HG02840 (cell line): Measurements from ENCODE around the gene GJC1.

Source experiments
- ATAC-seq: cut with Tn5 transposase; IDR thresholded peaks from one replicate; pipeline ENCODE4 v1.9.1; 2021; ENCODE audit warnings: mild to moderate bottlenecking, moderate library complexity, moderate number of reproducible peaks; ENCODE audit not compliant: unreplicated experiment, low FRiP score

Gene GJC1

DNA sequence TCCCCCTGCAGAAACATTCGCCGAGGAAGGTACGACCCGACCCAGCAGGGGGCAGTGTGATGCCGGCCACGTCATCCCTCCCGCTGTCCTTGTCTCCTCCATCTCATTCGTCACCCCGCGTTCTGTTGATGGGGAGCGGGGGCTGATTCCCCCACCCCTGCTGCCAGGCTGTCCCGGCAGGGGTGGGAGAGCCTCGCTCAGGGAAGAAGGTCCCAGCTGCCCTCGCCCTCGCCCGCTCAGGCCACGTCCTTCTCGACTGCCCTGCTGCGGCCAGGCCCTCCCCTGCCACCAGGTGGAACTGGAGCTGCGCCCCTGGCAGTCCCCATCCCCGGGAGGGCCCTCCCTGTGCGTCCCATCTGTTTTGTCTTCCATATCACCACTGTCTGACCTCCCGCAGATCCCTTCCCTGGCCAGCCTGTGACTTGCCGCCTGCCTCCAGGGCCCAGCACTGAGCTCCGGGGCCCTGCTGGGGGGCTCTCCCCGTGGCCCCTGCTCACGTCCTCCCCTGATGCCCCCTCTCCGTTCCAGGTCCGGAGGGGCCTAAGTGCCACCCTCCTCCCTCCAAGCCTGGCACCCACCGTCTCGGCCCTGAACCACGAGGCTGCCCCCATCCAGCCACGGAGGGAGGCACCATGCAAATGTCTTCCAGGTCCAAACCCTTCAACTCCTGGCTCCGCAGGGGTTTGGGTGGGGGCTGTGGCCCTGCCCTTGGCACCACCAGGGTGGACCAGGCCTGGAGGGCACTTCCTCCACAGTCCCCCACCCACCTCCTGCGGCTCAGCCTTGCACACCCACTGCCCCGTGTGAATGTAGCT lies 50.7 kb downstream of the GJC1 start:
- no peak for ATAC-seq

DNA sequence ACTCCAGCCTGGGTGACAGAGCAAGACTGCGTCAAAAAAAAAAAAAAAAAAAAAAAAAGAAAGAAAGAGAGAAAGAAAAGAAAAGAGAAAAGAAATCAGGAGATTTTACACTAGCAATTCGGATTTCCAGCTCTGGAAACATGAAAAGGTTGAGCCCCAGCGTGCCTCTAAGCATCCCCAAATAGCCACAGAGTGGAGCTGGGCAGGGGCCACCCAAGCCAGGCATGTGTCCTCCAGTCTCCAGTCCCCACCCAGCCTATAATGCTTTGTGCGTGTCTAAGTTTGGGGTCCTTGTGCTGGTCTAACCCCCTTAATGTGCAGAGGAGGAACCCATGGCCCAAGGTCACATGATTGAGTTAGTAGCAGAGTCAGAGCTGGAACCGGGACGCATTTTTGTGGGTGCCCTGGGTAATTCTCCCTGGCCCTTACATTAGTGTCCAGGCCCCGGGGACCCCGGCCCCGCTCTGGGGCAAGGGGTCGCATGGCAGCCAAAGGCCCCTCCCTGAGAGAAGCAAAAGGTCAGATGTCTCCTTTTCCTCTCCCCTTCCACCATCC lies 51.4 kb downstream of the GJC1 start:
- no peak for ATAC-seq

DNA sequence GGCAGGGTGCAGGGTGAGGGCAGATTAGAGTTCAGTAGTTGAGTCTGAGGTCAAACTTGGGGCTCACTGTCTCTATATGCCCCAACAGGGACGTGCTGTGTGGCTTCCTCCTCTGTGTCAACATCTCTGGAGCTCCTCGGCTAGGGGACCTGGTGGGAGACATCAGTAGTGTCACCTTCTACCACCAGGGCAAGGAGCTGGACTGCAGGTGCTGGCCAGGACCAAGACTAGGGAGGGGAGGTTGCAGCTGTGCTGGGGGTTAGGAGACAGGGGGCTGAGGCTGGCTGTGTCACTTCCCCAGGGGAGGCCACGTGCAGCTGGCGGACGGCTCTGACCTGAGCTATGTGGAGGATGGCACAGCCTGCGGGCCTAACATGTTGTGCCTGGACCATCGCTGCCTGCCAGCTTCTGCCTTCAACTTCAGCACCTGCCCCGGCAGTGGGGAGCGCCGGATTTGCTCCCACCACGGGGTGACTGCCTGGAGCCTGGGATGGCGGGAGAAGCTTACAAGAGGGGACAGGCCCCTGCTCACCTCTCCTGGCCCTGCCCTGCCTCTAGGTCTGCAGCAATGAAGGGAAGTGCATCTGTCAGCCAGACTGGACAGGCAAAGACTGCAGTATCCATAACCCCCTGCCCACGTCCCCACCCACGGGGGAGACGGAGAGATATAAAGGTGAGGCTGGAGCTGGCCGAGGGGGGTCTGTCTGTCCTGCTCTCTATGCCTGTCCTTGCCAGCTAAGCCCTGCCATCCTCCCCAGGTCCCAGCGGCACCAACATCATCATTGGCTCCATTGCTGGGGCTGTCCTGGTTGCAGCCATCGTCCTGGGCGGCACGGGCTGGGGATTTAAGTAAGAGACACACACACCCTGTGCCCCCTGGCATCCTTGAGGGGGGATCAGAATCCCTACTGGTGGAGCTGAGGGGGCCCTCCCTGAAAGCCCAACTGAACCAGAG lies 52.4 kb downstream of the GJC1 start:
- ATAC-seq = no peak

DNA sequence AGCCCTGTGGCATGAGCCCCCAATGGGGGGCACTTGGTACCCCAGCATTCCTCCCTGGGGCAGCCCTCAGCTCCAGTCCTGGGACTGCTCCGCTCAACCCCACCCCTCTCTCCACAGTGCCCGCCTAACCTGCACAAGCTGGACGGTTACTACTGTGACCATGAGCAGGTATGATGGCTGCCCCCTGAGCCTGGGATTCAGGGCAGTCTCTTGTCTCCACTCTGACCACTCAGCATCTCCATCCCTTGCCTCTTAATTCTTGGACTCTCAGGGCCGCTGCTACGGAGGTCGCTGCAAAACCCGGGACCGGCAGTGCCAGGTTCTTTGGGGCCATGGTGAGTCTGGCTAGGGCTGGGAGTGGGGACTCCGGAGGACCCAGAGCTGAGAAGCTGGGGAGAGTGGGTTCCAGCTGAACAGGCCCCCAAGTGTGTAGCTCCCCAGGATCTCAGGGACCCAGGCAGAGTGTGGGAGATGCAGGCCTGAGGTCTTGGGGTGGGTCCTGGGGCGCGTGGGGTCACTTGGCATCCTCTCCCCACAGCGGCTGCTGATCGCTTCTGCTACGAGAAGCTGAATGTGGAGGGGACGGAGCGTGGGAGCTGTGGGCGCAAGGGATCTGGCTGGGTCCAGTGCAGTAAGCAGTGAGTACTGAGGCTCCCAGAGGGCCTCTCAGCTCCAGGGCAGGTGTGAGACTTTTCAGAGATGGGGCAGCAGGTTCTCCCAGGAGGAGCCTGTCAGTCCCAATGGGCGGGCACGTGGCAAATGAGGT lies 53.3 kb downstream of the GJC1 start:
- no peak for ATAC-seq

DNA sequence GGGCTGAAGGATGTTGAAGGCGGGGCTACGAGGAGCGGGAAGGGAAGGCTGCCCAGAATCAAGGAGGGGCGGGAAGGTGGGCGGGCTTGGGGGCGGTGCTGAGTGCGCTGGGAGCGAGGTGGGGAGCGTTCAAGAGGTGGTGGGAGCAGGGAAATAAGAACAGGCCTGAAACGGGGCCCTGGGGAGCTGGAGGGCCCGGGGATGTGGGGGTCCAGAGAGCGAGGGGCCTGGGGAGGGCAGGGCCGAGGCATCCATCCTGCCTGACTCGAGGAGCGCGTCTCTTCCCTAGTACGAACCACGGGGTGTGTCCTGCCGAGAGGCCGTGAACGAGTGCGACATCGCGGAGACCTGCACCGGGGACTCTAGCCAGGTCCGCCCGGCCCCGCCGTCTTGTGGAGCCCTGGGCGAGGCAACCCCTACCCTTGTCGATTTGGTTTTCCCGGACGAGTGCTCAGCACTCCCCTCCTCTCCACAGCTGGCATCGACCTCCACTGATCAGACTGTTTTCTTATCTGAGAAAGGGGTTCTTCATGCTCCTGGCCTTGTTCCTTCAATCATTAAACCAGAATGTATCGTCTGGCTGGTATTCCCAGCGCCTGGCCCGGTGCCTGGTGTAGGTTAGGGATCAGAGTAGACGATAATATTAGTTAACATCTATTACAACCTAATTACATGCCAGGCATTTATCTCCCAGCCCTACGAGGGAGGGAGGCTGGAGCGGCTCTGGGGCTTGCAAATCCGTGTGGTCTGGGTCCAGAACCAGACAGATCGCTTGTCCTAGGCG lies 54.1 kb downstream of the GJC1 start:
- ATAC-seq = peak; percentile 7

DNA sequence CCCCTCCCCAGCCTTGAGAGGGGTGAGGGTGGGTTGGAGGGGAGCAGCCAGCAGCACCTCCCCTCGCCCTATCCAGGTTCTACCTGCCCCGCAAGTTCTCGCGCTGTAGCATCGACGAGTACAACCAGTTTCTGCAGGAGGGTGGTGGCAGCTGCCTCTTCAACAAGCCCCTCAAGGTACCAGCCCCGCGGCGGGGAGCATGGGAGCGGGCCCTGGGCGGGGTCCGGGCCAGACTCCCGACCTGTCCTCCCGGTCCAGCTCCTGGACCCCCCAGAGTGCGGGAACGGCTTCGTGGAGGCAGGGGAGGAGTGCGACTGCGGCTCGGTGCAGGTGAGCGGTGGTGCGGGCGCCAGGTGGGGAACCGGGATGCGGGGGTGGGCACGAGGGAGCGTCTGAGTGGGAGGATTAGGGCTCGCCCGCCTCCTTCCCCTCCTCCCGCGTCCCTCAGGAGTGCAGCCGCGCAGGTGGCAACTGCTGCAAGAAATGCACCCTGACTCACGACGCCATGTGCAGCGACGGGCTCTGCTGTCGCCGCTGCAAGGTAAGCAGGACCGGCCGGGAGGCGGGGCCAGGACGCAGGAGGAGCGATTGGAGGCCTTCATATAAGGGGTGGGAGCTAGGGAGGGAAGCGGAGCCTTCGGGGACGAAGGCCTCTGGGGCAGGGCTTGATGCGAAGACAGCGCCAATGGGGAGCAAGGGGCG lies 54.8 kb downstream of the GJC1 start:
- ATAC-seq = peak; percentile 76

DNA sequence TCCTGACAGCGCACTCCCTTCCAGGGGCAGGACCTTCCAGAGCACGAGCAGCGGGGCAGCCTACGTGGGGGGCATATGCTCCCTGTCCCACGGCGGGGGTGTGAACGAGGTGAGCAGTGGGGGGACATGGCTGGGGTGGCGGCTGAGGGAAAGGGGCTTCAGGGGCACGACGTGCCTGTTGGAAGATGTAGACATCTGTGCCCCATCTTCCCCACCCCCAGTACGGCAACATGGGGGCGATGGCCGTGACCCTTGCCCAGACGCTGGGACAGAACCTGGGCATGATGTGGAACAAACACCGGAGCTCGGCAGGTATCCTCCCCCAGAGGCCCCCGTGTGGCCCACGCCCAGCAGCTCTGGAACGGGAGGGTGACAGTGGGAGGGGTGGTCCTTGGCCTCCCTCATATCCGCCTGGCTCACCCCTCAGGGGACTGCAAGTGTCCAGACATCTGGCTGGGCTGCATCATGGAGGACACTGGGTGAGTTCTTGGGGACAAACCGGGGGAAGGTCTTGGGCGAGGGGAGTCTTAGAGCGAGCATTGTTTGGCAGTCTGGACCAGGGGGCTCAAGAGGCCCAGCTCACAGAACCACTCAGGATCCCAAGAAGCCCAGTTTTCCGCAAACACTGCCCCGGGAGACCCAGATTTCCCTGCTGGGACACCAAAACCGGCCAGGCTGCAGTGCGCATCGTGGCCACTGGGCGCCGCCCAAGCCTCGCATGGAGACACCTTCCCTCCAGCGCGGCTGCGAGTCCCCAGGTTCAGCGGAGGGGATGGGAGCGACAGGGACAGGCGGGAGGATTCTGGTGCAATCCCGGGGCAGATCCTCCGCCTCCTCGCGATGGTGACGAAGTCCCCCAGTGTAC lies 55.6 kb downstream of the GJC1 start:
- ATAC-seq = peak; percentile 22

DNA sequence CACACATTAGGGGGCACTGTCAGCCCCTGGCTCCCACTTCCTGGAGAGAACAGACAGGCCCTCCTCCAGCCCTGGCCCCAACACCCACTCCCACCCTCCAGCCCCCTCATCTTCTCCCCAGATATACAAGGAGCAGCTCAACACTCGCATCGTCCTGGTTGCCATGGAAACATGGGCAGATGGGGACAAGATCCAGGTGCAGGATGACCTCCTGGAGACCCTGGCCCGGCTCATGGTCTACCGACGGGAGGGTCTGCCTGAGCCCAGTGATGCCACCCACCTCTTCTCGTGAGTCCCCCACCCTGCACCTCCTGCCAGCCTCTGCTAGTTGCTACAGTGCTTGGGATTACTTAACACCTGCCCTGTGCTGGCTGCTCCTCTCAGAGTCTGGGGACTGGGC lies 56.9 kb downstream of the GJC1 start:
- no peak for ATAC-seq

DNA sequence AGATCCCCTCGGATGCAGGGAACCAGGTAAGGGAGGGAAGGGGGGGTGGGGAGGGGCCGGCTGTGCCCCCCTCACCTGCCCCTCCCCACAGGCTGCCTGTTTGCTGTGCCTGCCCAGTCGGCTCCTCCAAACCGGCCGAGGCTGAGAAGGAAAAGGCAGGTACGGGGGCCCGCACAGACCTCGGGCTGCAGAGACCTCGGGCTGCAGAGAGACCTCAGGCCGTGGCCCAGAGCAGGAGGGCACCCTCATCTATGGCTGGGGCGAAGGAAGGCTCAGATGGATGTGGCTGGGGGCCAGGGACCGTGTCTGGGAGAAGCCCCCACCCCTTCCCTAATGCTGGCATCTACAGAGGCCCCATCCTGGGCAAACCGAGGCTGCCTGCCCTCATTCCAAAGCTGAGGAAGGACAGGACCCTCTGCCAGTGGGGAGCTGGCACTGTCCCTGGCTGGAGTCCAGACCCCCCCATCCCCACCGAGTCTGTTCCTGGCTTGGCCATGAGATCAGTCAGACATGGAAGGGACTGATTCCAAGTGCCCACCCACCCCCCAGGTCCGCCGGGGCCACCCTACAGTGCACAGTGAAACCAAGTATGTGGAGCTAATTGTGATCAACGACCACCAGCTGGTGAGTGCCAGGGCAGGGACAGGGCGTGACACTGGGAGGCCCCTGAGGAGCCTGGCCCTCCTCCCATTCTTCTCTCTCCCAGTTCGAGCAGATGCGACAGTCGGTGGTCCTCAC lies 57.6 kb downstream of the GJC1 start:
- no peak for ATAC-seq

DNA sequence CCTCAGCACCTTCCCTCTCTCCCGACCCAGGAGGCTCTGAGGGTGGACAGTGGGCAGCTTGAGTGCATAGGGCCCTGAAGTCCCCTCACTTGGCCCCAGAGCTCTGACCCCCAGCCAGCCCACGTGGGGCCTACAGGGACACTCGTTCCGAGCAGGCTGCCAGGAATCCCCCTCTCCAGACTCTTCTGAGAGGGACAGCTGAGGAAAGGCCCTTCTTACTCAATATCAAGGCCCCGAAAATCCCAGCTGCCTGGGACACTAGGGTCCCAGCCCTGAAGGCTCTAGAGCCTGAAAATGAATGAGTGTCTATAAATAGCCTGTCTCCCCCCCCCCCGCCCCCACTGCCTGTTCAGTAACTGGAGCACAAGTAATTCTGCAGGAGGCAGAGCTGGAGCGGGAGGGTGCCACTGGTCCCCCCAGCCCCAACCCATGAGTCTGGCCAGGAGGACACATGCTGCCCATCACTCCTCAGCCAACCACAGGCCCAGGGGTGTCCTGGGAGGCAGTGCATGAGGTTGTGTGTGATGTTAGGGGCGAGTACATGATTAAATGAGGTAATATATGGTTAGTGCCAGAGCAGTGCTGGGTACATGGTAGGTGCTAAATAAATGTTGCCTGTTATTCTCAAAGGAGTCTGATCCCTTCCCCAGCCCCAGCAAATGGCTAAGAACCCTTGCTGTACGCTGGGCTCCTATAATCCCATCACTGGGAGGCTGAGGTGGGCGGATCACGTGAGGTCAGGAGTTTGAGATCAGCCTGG lies 59.7 kb downstream of the GJC1 start:
- no peak for ATAC-seq

DNA sequence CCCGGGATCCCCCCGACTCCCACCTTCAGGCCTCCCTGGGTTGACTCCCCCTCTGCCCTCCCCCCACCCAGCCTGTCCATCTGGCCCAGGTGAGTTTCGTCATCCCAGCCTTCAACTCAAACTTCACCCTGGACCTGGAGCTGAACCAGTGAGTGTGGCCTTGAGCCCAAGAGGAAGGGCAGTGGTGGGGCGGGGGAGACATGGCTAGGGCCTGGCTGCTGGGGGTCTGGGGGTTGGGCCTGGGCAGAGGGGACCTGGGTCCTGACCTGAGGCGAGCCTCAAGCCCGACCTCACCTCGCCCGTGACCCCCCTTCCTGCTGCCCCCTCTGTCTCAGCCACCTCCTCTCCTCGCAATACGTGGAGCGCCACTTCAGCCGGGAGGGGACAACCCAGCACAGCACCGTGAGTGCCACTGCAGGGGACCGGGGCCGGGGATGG lies 60.4 kb downstream of the GJC1 start:
- no peak for ATAC-seq

DNA sequence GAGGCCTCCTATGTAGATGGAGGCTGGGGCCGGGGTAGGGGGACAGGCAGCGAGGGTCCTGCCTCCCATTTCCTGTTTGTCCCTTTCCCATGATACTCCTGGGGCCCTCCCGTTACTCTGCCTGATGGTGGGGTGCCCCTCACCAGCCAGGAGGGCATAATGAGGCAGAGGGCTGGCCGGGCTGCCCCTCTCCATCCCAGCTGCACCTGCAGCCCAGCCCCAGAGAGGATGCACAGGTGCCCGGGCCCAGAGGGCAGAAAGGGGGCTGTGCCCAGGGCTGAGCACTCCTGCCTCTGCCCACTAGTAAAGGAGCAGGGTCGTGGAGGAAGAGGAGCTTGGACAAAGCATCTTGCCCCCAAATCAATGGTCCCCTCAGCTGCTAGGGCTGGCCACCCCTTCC lies 60.9 kb downstream of the GJC1 start:
- ATAC-seq = no peak

DNA sequence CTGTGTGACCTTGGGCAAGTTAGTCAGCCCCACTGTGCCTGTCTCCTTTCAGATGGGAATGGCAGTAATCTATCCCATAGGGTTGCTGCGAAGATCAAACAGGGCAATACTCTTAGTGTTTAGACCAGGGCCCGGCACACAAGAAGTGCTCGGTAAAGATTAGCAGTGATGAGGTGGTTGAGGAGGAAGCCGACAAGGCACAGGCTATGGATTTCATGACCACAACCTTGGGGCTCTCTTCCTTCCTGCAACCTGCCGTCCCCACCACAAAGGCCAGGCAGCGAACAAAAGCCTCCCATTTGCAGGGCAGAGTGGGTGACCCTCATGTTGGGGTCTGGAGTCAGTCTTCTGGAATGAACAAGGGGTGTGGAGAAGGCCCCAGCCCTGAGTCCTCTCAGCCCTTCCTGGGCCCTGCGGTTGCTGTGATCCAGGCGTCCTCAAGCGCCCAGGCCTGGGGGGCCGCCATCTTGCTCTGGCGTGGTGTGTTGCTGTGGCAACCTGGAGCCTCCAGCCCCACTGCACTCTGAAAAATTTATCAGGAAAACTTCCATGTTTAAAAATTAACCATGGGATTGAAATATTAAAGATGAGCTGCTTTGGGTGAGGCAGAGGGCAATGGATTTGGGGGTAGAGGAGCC lies 61.5 kb downstream of the GJC1 start:
- ATAC-seq = no peak

DNA sequence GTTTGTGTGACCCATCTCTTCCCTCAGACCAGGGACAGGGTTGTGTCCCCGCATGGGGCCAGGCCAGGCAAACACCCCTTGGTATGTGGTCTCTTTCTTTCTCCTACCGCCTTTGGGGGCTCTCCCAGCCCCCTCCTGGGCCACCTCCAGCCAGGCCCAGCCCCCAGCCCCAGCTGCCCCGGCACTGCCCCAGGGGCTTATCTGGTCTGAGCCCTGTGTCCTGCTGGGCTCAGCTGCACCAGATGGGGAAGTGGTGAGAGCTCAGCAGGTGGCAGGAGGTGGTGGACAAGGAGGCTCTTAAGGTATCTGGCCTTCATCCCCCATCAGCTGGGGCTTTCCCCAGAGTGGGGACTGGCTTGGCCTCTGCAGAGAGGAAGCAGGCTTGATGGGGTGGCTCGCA lies 62.6 kb downstream of the GJC1 start:
- ATAC-seq = no peak

DNA sequence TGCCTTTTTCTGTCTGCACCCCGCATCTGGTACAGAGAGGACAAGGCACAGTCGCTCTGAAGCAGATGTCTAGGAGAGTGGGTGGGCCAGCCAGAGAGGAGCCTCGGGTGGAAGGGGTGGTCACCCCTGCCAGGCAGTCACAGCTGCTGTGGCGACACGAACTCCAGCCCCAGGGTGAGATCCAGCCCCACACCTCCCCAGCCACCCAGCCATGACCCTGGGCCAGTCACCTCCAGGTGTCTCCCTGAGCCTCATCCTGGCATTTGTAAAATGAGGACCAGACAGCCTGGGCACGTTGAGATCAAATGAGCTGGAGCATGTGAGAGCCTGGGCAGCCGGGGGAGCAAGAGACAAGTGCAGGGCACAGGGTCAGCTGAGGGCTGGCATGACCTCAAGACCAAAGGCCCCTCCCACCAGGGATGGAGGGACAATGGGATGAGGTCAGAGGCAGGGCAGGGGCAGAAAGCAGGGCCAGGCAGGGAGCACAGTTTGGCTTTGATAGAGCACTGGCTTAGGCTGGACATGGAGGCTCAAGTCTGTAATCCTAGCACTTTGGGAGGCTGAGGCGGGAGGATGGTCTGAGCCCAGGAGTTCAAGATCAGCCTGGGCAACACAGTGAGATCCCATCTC lies 63.6 kb downstream of the GJC1 start:
- ATAC-seq = no peak

DNA sequence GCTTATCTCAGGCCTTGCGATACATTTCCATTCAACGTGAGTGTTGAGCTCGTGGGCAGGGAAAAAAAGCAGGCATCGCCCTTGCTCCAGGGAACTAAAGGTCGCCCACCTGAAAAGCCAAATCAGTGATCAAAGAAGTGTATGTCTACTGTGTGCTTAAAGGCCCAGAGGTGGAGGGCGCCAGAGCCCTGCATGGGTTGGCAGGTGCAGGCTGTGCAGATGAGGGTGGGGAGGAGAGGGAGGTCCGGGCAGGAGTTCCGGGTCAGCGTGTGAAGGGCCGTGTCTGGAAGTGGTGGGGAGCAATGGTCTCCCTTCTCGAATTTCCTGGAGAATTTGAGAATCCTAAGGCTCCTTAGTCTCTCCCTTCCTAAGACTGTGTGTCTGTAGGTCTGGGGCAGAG lies 64.1 kb downstream of the GJC1 start:
- no peak for ATAC-seq
